NCI-H1417 treated with DMSO at 0.1 percent for 48 hours (cell line): ENCODE results near the gene C5orf58.

Experiments
- DNase-seq: peaks from one replicate; lab custom pipeline; 2025; lab: John Stamatoyannopoulos, UW

C5orf58 gene

GRCh38 chr5:170283296-170283695, 50.5 kb downstream of the C5orf58 start:
- no peak for DNase-seq

- no peak for DNase-seq
Measured at GRCh38 chr5:170284231-170284630, 51.4 kb downstream of the C5orf58 start.

GRCh38 chr5:170285181-170285580, 52.4 kb downstream of the C5orf58 start:
- no peak for DNase-seq

DNA sequence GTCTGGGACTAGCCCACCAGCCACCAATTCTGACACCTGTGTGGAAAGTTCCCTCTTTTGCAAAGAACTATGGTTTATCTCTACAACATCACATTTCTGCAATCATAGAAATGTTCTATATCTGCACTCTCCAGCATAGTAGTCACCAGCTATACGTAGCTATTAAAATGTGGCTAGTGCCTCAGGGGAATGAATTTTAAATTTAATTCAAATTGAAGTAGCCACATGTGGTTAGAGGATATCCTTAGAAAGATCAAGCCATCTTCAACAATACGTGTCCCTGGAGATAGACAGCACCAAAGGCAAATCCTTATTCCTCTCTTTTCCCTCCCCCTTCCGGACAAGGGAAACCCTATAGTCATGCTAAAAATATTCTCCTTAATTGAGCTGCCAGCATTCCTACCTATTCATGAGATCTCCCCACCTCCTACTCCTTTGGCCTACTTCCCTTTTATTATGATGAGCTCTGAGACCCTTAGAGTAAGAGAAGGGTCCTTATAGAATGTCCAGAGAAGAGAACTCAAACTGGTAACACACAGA, 53.7 kb downstream of the C5orf58 start:
- DNase-seq: no peak

DNA sequence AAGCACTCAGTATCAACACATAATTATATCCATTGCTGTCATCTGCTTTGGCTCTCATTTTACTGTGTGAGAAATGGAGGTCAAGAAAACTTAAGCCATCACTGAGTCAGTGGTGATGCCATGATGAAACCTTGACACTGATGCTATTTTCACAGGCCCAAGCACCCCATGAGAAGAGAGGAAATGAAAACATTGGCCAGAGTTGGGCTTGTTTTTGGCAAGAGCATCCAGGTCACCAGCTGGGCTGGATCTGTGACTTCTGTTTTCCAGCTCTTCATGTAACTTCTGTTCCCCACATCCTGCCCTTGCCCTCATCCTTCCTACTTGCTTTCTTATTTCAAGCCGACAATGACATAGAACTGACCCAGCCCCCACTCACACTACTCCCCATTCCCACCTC, 54.7 kb downstream of the C5orf58 start:
- DNase-seq: no peak

GRCh38 chr5:170288151-170288550, 55.4 kb downstream of the C5orf58 start:
- no peak for DNase-seq

DNA sequence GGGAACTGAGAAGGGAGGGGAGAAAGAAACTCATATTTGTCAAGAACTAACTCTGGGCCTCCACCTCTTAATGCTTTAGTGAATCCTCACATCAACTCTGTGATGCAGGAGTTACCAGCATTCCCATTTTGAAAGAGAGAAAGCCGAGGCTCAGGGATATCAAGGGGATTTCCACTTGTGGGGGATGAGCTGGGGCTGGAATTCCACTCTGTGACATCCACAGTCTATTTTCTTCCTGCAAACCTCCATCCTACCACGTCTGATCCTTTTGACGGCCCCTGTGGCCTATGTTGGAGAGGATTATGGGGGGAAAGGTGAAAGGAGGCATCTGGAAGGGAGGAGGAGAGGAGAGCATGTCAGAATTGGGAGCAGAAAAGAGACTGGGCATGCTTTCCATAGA, 55.8 kb downstream of the C5orf58 start:
- DNase-seq: no peak

DNA sequence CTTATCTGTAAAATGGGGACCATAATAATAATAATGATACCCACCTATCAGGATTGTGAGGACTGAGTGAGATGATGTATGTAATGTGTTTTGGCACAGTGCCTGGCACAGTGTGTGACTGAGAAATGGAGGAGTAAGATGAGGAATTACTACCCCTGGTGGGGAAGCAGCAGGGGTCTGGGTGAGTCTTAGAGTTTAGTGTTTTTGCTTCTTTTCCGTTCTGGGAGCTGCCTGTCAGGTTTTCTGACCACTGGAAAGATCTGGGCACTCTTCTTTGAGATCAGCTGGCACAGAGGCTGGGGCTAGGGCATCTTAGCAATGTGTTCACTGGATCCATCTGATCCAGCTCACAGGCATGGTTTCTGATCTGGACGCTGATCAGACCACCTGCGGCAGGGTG, 56.3 kb downstream of the C5orf58 start:
- no peak for DNase-seq

DNA sequence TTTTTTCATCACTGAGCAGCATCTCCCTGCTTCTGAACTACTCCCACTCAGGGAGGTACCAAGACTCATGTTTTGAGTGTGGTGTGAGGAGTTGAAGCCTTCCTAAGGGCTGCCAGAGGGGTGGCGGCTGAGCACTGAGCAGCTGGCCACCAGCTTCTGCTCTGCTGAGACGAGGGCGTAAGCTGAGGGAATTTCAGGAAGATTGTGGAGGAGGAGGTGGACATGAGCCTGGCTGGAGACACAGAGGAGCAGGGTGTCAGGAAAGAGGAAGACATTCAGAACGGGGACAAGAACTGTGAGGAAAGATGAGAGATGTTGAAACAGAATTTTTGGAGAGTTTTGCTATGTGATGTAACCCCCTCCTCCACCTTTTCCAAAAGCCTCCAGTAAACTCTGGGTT, 57.0 kb downstream of the C5orf58 start:
- no peak for DNase-seq

DNA sequence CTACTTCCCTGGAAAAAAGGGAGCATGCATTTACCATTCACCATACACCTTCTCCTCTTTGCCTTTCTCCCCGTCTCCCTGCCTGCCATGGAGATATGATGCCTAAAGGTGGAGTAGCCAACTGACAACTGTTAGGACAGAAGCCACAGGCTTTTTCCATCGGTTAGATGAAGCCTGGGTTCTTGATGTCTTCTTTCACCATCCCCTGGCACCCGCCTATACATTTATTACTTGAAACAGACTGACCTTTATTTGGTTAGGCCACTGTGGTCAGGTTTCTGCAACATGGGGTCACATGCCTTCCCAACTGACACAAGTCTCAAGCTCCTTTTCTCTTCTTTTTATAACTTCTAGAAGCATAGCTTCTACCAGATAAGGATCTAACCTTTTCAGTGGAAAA, 57.7 kb downstream of the C5orf58 start:
- DNase-seq: no peak

DNA sequence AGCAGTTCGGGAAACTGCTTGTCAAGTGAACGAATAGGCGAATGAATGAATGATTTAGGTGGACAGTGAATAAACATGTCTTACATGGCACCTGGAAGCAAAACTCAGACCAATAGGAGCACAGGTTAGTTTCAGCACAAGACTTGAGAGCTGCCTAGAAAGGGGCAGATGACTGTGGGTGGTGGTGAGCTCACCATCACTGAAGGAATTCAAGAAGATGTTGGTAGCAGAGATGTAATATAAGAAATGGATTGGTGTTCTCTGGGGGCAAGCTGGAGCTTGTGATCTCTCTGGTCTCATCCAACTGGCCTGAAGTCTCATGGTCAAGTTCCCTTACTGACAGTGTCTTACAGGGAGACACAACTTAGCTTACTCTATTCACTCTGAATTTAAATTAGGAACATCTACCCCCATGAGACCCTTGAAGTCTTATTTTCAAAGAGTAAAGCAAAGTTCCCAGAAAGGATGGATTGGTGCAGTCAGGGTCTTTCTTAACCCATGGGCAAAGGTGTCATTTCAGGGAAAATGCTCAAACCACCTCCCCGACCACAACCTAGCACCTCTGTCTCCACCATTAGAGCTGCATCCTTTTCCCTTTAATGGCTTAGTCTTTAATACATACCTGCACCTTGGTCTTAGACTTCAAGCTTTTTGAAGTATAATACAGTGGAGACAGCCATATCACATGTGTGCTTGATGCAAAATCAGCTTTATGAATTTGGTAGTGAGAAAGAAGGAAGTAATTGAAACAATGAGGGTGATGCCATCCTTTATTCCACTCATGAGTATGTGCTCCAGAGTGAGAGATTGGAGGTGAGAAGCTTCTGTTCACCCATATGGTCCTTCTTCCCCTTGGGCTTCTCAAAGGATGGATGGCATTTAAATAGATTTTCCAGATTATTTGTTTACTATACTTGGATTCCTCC, 59.7 kb downstream of the C5orf58 start:
- DNase-seq: no peak

DNA sequence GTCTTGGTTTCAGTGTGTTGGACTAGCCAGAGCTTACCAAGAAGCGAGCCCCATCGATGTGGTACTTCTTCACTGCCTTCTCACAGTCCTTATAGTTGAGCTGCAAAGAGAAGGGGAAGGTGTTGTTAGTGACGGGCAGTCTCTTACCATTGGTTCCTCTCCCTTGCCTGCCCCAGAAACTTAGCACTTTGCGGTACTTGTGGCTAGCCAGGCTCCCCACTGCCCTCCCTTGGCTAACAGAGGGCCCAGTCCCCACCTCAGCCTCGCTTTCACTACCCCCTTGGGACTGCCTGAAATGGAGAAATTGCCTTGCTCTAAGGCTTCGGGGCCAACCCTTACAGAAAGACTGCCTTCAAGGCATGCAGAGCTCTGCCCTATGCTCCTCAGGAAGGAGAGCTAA, 60.5 kb downstream of the C5orf58 start:
- no peak for DNase-seq

- DNase-seq: no peak
Measured at GRCh38 chr5:170294057-170294456, 61.3 kb downstream of the C5orf58 start.

DNA sequence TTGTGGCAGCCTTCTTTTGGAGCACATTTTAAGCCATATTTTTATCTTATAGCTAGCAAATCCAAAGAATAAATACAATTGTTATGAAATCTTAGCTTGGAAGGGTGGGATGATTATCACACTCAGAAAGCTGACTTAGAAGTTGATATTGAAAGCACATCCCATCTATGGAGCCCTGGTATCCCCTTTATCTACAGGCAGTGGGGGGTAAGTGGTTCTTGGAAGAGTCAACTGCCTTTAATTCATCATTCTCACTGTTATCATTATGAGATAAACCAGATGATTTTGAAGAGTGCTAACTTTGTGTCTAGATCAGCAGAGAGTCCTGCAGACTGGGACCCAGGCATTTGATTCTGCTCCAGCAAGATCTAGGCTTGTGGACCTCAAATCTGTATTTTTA, 61.8 kb downstream of the C5orf58 start:
- no peak for DNase-seq
